Testis (tissue), 2 donors: ENCODE data around the gene PFKP.

Source experiments
- POLR2A ChIP-seq: fragments of 450-650 bp; IDR thresholded peaks from one replicate; pipeline ENCODE4 v1.6.1; 2017; ENCODE audit warnings: antibody characterized with exemption, mild to moderate bottlenecking, moderate library complexity
- TF ChIP-seq, protein P1 (sequence below), 3 experiments: fragments of 450-650 bp in 2 of 3; fragments of 200-600 bp in 1 of 3; sonication (generic) in 1 of 3; IDR thresholded peaks; one replicate each; pipeline ENCODE4 v1.5.1; 2016 to 2019; ENCODE audit warnings: antibody characterized with exemption in 3 of 3, mild to moderate bottlenecking in 2 of 3, moderate library complexity in 1 of 3

DNA sequence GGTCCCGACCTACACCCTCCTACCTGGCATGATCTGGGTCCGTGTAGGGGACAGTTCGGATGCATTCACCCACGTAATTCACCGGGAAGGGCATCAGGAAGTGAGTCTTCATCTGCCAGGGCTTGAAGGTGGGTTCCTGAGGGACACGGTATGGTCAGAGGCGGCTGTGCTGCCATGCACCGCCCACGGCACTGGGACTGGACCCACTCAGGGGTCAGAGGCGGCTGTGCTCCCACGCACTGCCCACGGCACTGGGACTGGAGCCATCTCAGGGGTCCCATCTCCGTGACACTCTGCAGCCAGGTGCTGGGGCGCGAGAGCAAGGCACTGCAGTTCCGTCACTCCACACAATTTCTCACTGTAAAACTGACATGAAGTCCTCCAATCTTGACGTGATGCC, 76.0 kb downstream of the PFKP start:
- TF ChIP-seq, protein P1, sequence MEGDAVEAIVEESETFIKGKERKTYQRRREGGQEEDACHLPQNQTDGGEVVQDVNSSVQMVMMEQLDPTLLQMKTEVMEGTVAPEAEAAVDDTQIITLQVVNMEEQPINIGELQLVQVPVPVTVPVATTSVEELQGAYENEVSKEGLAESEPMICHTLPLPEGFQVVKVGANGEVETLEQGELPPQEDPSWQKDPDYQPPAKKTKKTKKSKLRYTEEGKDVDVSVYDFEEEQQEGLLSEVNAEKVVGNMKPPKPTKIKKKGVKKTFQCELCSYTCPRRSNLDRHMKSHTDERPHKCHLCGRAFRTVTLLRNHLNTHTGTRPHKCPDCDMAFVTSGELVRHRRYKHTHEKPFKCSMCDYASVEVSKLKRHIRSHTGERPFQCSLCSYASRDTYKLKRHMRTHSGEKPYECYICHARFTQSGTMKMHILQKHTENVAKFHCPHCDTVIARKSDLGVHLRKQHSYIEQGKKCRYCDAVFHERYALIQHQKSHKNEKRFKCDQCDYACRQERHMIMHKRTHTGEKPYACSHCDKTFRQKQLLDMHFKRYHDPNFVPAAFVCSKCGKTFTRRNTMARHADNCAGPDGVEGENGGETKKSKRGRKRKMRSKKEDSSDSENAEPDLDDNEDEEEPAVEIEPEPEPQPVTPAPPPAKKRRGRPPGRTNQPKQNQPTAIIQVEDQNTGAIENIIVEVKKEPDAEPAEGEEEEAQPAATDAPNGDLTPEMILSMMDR (IDR thresholded peaks at IDR 0.05), result no peak
- TF ChIP-seq POLR2A, result no peak
